Measurements from ENCODE around the gene CNTN4.

Gene CNTN4

GRCh38 chr3:2837239-2837638, 738.6 kb downstream of the CNTN4 start:
- TF ChIP-seq EZH2phosphoT487 (IDR thresholded peaks at IDR 0.05; ENCODE audit: low read depth) (no peak), CTCF (IDR thresholded peaks at IDR 0.05; ENCODE audit: low read depth, low read length) (no peak)
- Histone ChIP-seq H3K27ac (ENCODE audit: low read length) (no peak overlapping the region), H4K20me1 (ENCODE audit: insufficient read depth, low read length) (no peaks in the 10 kb centered on the region), H3K4me1 (ENCODE audit: low read length) (no peaks in the 10 kb centered on the region), H3K9me3 (ENCODE audit: insufficient read depth, low read length) (no peaks in the 10 kb centered on the region), H2AFZ (ENCODE audit: low read depth, low read length) (no peak overlapping the region), H3K36me3 (replicated peaks; ENCODE audit: low read depth, low read length) (no peaks in the 10 kb centered on the region), H3K4me2 (ENCODE audit: low read length) (no peak overlapping the region), H3K9ac (ENCODE audit: low read length) (no peak overlapping the region), H3K27me3 (ENCODE audit: low read depth, low read length) (no peaks in the 10 kb centered on the region), H3K79me2 (ENCODE audit: low read length) (no peaks in the 10 kb centered on the region), H3K4me3 (ENCODE audit: low read length) (no peak overlapping the region)

DNA sequence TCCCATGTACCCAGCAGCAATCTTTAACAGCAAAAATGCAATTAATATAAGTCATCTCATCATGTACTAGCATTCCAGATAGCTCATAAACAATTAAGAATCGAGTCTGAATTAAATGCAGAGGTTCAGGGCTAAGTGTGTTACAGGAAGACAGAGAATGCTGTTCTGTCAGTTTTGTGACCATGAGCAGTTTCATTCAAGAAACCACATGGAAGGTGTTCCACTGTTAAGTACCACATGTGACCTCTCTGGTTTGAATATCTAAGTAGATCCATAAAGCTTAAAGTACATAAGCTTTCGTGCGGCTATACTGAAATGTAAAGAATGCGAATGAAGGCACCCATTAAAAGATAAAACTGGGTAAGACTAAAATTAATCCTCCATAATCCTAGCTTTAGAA, 739.2 kb downstream of the CNTN4 start:
- H3K36me3 ChIP-seq (replicated peaks; ENCODE audit: low read depth, low read length), result no peaks in the 10 kb centered on the region
- H3K79me2 ChIP-seq (ENCODE audit: low read length), result no peaks in the 10 kb centered on the region
- no peak overlapping the region for H3K4me2 ChIP-seq (ENCODE audit: low read length)
- H2AFZ ChIP-seq (ENCODE audit: low read depth, low read length), result no peak overlapping the region
- no peak overlapping the region for H3K9ac ChIP-seq (ENCODE audit: low read length)
- H3K27me3 ChIP-seq (ENCODE audit: low read depth, low read length), result no peaks in the 10 kb centered on the region
- no peak overlapping the region for H3K27ac ChIP-seq (ENCODE audit: low read length)
- no peaks in the 10 kb centered on the region for H4K20me1 ChIP-seq (ENCODE audit: insufficient read depth, low read length)
- no peaks in the 10 kb centered on the region for H3K9me3 ChIP-seq (ENCODE audit: insufficient read depth, low read length)
- TF ChIP-seq EZH2phosphoT487 (IDR thresholded peaks at IDR 0.05; ENCODE audit: low read depth), result no peak
- no peak for TF ChIP-seq CTCF (IDR thresholded peaks at IDR 0.05; ENCODE audit: low read depth, low read length)
- H3K4me3 ChIP-seq (ENCODE audit: low read length), result no peak overlapping the region
- no peaks in the 10 kb centered on the region for H3K4me1 ChIP-seq (ENCODE audit: low read length)

DNA sequence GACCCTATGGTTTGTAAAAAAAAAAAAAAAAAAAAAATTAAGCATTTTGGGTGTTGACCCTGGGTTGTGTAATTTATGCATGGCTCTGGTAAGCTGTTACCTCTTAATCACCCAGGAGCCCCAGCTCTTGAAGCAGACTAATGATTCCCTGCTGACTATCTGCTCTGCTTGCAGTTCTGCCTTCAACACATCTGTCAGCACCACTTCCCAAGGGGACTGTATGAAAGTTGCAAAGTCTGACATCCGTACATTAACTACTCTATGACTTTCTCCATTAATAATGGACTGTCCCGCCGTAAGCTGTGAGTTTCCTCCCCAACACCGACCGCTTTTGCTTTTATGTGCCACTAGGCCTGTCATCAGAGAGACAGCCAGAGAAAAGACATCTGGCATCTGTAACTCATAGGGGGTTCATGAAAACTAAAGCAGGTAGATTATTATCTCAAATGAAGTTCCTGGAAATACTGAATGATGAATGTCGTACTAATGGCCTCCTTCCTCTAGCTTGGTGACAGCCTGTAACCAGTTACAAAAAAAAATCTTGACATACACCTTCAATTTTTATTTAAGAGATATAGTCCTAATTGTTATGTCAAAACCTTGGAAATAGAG, 740.0 kb downstream of the CNTN4 start:
- H3K9ac ChIP-seq (ENCODE audit: low read length), result no peak overlapping the region
- no peaks in the 10 kb centered on the region for H3K27me3 ChIP-seq (ENCODE audit: low read depth, low read length)
- no peaks in the 10 kb centered on the region for H3K4me1 ChIP-seq (ENCODE audit: low read length)
- no peak overlapping the region for H3K4me2 ChIP-seq (ENCODE audit: low read length)
- TF ChIP-seq EZH2phosphoT487 (IDR thresholded peaks at IDR 0.05; ENCODE audit: low read depth) (no peak), CTCF (IDR thresholded peaks at IDR 0.05; ENCODE audit: low read depth, low read length) (no peak)
- no peak overlapping the region for H2AFZ ChIP-seq (ENCODE audit: low read depth, low read length)
- no peaks in the 10 kb centered on the region for H3K36me3 ChIP-seq (replicated peaks; ENCODE audit: low read depth, low read length)
- no peaks in the 10 kb centered on the region for H4K20me1 ChIP-seq (ENCODE audit: insufficient read depth, low read length)
- no peak overlapping the region for H3K27ac ChIP-seq (ENCODE audit: low read length)
- H3K9me3 ChIP-seq (ENCODE audit: insufficient read depth, low read length), result no peaks in the 10 kb centered on the region
- no peaks in the 10 kb centered on the region for H3K79me2 ChIP-seq (ENCODE audit: low read length)
- no peak overlapping the region for H3K4me3 ChIP-seq (ENCODE audit: low read length)

GRCh38 chr3:2839876-2840275, 741.2 kb downstream of the CNTN4 start:
- no peak overlapping the region for H3K27ac ChIP-seq (ENCODE audit: low read length)
- H3K27me3 ChIP-seq (ENCODE audit: low read depth, low read length), result no peaks in the 10 kb centered on the region
- no peak overlapping the region for H2AFZ ChIP-seq (ENCODE audit: low read depth, low read length)
- no peak overlapping the region for H3K4me3 ChIP-seq (ENCODE audit: low read length)
- TF ChIP-seq CTCF (IDR thresholded peaks at IDR 0.05; ENCODE audit: low read depth, low read length) (no peak), EZH2phosphoT487 (IDR thresholded peaks at IDR 0.05; ENCODE audit: low read depth) (no peak)
- H3K4me1 ChIP-seq (ENCODE audit: low read length), result no peaks in the 10 kb centered on the region
- H3K9ac ChIP-seq (ENCODE audit: low read length), result no peak overlapping the region
- no peaks in the 10 kb centered on the region for H3K79me2 ChIP-seq (ENCODE audit: low read length)
- no peak overlapping the region for H3K4me2 ChIP-seq (ENCODE audit: low read length)
- H3K36me3 ChIP-seq (replicated peaks; ENCODE audit: low read depth, low read length), result no peaks in the 10 kb centered on the region
- no peaks in the 10 kb centered on the region for H3K9me3 ChIP-seq (ENCODE audit: insufficient read depth, low read length)
- no peaks in the 10 kb centered on the region for H4K20me1 ChIP-seq (ENCODE audit: insufficient read depth, low read length)

Measured in OCI-LY3 (cell line).